GM19193 (cell line): Measurements from ENCODE around the gene LRRN4CL.

ENCODE experiments used
- POLR2A ChIP-seq: IDR thresholded peaks from 4 replicates; pipeline ENCODE4 v1.6.1; 2011; ENCODE audit not compliant: insufficient read depth, insufficient read length; ENCODE audit errors: extremely low read depth

Gene LRRN4CL

DNA sequence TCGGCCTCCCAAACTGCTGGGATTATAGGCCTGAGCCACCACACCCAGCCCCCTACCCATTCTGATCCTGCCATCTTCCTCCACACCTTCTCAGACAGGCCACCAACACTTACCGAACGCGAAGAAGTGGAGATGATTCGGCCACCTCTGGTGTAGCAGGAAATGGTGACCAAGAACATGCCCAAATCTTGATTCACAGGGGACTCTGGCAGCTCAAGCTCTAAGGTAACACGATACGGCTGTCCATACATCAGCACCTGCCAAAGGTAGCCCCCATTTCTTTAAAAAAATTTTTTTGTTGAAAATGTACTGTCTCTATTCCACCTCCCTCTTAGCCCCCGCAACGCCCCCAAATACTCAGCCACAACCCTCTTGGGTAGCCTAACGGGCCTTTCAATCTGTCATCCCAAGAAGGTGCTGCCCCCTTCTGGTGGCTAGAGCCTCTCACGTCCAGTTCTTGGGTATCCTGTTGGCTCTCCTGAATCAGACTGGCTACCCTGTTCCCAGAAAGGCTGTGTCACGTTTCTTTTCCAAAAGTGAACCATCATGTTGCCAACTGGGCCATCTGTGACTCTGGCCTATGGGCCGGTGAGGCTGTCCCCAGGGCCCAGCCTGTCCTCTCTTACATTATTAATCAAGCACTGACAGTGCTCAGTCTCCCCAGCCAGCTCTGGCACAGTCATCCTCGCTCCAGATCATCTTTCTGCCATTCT, 5.3 kb upstream of the LRRN4CL start:
- no peak for TF ChIP-seq POLR2A

DNA sequence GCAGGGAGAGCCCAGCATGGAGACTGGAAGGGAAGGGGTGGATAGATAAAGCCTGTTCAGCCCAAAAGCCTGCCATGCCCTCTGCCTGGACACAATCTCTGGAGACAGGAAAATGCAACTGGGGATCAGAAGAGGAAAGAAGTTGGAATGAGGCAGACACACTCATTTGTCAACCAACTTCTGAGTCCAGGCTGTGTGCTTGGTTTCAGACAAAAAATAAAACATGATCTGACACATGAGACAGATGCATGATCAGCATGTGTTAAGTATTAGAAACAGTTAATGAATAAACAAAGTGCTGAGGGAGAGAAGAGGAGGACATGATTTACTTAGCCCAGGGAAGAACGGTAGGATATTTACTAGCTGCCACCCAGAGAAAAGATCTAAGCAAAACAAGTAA, 839 bp downstream of the LRRN4CL start:
- no peak for TF ChIP-seq POLR2A

DNA sequence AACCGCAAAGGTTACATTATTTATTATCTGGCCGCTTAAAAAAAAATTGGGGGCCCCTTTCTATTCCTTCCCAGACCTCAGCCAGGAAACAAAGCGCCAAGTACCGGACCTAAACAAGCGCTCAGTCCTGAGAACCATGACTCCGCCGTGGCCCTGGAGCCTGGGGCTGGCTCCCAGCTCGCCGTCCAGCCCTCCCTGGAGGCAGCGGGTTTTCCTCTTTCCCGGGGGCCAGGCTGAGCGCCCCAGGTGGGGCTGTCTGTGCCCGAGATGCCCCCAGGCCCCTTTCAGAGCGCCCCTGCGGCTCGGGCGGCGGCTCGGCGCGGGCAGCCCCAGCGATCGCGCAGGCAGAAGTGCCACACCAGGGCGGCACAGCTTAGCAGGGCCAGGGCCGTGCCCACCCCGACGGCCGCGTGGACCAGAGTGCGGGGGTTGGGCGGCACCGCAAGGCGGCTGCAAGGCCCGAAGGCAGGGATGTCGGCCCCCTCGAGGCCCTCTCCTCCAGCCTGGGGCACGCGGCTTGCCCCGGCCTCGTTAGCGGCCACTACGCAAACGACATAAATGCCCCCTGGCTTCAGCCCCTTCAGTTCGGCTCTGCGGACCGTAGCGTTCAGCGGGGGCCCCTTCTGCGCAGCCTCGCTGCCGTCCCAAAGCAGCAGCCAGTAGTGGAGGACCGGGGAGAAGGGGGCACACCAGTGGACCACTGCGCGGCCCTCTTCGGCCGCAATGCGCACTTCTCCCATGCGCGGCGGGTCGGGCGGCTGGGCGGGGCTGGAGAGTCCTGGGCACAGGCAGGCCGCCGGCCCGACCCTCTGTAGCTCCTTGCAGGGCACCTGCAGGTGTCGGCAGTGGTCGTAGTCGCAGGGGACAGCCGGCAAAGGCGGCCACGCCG, 1.6 kb downstream of the LRRN4CL start:
- no peak for TF ChIP-seq POLR2A

DNA sequence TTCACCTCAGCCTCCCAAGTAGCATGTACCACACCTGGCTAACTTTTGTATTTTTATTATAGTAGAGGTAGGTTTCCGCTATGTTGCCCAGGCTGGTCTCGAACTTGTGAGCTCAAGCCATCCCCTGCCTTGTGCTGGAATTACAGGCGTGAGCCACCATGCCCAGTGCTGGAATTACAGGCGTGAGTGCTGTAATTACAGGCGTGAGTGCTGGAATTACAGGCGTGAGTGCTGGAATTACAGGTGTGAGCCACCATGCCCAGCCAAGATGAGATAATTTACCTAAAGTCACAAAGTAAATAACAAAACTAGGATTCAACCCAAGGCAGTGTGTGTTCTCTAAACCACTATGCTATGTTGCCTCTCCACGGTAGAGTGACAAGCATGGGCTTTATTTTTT, 6.8 kb downstream of the LRRN4CL start:
- TF ChIP-seq POLR2A, result no peak

DNA sequence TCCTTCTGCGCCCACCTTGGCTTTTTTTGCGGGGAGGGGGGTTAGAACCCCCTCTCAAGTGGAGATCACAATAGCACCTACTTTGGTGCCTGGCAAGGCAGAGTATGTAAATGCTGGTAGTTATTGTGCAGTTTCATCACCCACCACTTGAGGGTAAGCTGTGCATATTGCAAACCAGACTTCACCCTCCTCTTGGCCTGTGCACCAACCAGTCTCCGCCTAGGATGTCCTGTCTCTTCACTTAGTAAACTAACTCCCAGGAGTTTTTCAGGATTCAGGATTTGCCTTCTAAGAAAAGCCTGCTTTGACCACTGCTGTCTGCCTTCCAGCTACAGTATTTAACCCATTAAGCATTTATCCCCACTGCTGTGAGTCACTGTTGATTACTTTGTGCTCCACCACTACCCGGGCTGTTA, 8.5 kb downstream of the LRRN4CL start:
- no peak for TF ChIP-seq POLR2A

DNA sequence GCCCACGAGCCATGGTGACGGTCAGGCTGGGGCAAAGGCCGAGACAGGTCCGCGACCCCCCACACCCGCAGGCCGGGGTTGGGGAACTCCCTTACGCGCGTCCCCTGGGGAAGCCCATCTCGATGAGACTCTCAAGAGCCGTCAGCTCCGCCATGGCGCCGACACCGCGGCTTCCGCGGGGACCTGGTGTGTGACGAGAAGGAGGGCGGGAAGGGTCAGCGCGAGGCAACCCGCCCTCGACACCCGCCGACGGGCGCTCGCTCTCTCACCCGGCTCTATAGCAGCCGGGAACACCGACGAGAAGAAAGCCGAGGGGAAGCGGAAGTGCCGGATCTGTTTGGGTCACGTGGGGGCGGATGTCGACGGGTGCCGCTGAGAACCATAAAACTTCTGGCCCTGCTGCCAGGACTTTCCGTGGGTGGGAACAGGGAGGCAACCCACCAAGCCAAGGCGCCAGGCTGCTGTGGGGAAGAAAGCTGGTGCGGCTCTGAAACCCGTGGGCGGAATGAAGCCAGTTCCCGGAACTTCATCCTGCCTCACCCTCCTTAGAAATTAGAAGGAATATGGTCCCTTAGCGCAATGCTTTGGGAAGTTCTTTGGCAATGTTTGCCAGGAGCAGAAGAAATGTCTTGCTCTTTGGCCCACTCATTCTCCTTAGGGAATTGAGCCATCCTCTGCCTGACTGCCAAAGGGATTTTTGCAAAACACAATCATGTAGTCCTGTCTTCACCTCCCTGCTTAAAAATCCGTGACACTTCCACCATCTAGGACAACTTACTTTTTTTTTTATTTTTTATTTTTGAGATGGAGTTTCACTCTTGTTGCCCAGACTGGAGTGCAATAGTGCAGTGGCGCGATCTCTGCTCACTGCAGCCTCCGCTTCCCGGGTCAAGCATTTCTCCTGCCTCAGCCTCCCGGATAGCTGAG, 10.3 kb downstream of the LRRN4CL start, which contains the start of gene UBXN1:
UBXN1 (minus strand) TSS at position 304 of the 927 bp plus-strand sequence; CDS start at position 154, 150 bp downstream.
- TF ChIP-seq POLR2A, result peak; percentile 89

DNA sequence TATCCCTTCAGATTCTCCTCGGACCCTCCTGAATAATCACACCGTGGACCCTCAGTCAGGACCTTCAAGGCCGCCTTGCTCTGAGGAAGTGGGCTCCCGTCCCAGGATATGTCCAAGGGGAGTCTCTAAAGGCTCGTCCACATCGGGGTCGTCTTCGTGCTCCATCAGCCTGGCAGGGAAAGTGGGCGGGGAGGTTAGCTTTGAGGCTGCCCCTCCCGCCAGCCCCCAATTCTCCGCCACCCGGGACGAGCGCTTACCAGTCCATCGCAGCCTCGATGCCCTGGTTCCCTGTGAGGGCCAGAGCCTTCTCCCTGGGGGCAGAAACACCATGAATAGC, 10.9 kb downstream of the LRRN4CL start:
- no peak for TF ChIP-seq POLR2A

DNA sequence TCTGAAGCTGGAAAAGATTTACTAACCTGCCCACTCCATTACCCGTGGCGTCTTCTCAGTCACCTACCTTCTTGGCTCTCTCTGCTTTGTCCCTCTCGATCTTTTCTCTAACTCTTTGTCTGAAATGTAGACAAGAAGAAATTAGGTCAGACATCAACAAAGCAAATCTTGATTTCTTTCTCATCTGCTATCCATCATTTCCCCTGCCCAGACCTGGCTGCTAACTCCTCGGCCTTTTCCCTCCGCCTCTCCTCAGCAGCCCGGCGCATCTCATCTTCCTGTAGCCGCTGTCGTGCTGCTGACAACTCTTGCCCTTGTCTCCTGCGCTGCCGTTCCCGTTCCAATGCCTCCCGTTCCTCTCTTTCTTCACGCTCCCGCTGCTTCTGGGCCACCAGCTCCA, 11.6 kb downstream of the LRRN4CL start:
- TF ChIP-seq POLR2A, result no peak

DNA sequence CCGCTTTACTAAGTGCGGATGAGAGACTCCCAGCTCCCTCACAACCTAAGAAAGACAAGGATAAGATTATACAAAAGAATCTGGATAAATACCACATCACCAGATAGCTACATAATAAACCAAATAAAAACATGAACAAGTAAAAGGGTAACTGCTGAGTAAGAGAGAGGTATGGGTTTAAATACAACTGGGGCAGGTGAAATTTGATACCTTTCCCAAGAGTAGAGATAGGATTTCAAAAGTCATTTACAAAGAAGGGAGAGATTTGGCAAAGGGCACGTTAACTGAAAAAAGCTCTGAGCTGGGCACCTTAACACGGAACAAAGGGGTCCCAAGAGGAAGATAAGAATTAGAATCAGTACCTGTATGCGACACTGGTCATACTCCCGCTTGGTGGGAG, 12.2 kb downstream of the LRRN4CL start:
- TF ChIP-seq POLR2A, result no peak

DNA sequence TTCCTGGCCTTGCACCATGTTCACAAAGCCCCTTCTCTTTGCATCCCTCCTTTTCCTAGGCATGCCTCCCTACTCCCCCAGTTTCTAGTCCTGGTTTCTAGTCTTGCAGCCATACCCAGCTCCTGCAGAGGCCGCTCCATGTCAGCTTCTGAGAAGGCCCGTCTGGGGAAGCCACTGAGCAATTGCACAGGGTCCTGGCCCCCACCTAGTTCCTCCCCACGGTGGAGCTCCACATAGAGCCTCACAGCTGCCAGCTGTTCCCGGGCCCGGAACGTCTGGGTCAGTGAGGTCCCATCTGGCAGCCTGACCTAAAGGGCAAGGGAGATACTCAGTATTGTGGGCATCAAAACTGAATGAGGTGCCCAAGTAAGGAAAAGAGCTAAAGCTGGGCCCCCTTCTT, 12.6 kb downstream of the LRRN4CL start:
- TF ChIP-seq POLR2A, result no peak

DNA sequence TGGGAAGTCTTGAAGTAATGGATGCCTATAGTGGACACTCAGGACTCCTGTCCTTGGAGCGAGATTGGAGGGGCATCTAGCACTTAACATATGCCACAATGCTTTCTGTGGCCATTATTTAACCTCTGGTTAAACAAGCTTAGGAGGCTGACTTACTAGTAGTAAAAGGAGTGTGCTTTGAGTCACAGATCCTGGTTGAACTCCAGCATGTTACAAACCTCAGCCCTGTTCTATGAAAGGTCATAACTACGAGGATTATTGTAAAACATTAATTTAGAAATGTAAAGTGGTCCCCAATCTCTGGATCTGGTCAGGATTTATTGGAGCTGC, 16.2 kb downstream of the LRRN4CL start:
- TF ChIP-seq POLR2A, result no peak

DNA sequence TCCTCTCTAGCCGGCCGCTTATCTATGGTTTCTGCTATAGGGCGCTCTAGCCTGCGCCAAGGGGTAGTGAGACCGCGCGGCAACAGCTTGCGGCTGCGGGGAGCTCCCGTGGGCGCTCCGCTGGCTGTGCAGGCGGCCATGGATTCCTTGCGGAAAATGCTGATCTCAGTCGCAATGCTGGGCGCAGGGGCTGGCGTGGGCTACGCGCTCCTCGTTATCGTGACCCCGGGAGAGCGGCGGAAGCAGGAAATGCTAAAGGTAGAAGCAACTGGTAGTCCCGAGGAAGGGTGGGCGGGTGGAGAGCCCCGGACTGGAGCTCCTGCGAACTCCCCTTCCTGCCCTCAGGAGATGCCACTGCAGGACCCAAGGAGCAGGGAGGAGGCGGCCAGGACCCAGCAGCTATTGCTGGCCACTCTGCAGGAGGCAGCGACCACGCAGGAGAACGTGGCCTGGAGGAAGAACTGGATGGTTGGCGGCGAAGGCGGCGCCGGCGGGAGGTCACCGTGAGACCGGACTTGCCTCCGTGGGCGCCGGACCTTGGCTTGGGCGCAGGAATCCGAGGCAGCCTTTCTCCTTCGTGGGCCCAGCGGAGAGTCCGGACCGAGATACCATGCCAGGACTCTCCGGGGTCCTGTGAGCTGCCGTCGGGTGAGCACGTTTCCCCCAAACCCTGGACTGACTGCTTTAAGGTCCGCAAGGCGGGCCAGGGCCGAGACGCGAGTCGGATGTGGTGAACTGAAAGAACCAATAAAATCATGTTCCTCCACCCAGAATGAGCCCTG, 17.5 kb downstream of the LRRN4CL start, which contains the start of the genes LBHD1 and UQCC3:
LBHD1 (minus strand) TSS at position 660 of the 782 bp plus-strand sequence. CDS start 2,236 bp downstream, outside the sequence.
UQCC3 (plus strand) TSS at position 66 of the 782 bp plus-strand sequence; CDS start at position 139, 73 bp downstream.
- TF ChIP-seq POLR2A, result peak; percentile 77

DNA sequence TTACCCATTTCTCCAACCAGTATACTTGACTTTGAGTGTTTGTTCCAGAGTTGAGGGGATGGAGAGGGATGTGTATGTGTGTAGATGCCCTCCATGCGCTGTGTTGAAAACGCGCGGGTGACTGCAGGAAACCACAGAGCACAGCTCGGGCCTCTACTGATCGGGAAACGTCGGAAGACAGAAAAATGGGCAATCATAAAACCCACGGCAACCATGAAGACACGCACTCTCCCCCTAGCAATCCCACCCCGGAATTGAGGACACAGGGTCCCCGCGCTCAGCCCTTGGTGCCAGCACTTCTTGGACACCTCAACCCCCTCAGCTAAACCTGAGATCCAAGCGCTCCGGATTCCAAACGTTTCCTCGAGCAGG, 18.1 kb downstream of the LRRN4CL start:
- TF ChIP-seq POLR2A, result no peak
